ENCODE measurements around the gene MAT1A.

Gene MAT1A

GRCh38 chr10:80260295-80261243 is 28.9 kb downstream of the MAT1A start:
- TF ChIP-seq POLR2AphosphoS5 (IDR thresholded peaks at IDR 0.05; ENCODE audit: low read depth, low read length) (no peak), FOXP2 (optimal IDR thresholded peaks at IDR 0.05; ENCODE audit: borderline replicate concordance, extremely low read depth, extremely low read length, insufficient read depth) (no peak), REST (IDR thresholded peaks at IDR 0.05; ENCODE audit: insufficient read depth in 1 of 2, low read depth in 2 of 2, low read length in 2 of 2) (no peak), SIN3A (IDR thresholded peaks at IDR 0.05; ENCODE audit: borderline replicate concordance, insufficient read depth, low read length) (no peak), TAF1 (IDR thresholded peaks at IDR 0.05; ENCODE audit: borderline replicate concordance, insufficient read depth, low read length) (no peak)

GRCh38 chr10:80259405-80259871 is 30.0 kb downstream of the MAT1A start:
- TF ChIP-seq TAF1 (IDR thresholded peaks at IDR 0.05; ENCODE audit: borderline replicate concordance, insufficient read depth, low read length) (no peak), SIN3A (IDR thresholded peaks at IDR 0.05; ENCODE audit: borderline replicate concordance, insufficient read depth, low read length) (no peak), REST (IDR thresholded peaks at IDR 0.05; ENCODE audit: insufficient read depth in 1 of 2, low read depth in 2 of 2, low read length in 2 of 2) (no peak), POLR2AphosphoS5 (IDR thresholded peaks at IDR 0.05; ENCODE audit: low read depth, low read length) (no peak), FOXP2 (optimal IDR thresholded peaks at IDR 0.05; ENCODE audit: borderline replicate concordance, extremely low read depth, extremely low read length, insufficient read depth) (no peak)

- TF ChIP-seq REST (IDR thresholded peaks at IDR 0.05; ENCODE audit: insufficient read depth in 1 of 2, low read depth in 2 of 2, low read length in 2 of 2) (no peak), SIN3A (IDR thresholded peaks at IDR 0.05; ENCODE audit: borderline replicate concordance, insufficient read depth, low read length) (no peak)
These were observed 36.0 kb downstream of the MAT1A start for GRCh38 chr10:80253266-80253962.

GRCh38 chr10:80252296-80252887 is 37.1 kb downstream of the MAT1A start:
- TF ChIP-seq POLR2AphosphoS5 (IDR thresholded peaks at IDR 0.05; ENCODE audit: low read depth, low read length), result no peak
- TF ChIP-seq SIN3A (IDR thresholded peaks at IDR 0.05; ENCODE audit: borderline replicate concordance, insufficient read depth, low read length), result no peak
- TF ChIP-seq REST (IDR thresholded peaks at IDR 0.05; ENCODE audit: insufficient read depth in 1 of 2, low read depth in 2 of 2, low read length in 2 of 2), result no peak
- TF ChIP-seq FOXP2 (optimal IDR thresholded peaks at IDR 0.05; ENCODE audit: borderline replicate concordance, extremely low read depth, extremely low read length, insufficient read depth), result no peak
- TF ChIP-seq TAF1 (IDR thresholded peaks at IDR 0.05; ENCODE audit: borderline replicate concordance, insufficient read depth, low read length), result no peak

Data from PFSK-1 (cell line).